GM12892 (cell line): ENCODE data around the gene GDAP2.

ENCODE experiments used
- DNase-seq: peaks from one replicate; pipeline ENCODE4 v3.0.0; 2011; ENCODE audit not compliant: insufficient read length
- FAIRE-seq: peaks from 2 replicates; lab custom pipeline; 2011; peaks lifted over from hg19 to GRCh38; lab: Jason Lieb, UNC
- POLR2A ChIP-seq: IDR thresholded peaks from 2 replicates; pipeline ENCODE4 v1.6.1; 2011; ENCODE audit warnings: low read depth, low read length, control low read depth
- POLR2AphosphoS5 ChIP-seq: IDR thresholded peaks from 2 replicates; pipeline ENCODE4 v1.6.1; 2011; ENCODE audit warnings: low read depth, low read length, control low read depth
- TAF1 ChIP-seq: IDR thresholded peaks from 2 replicates; pipeline ENCODE4 v1.6.1; 2011; ENCODE audit warnings: low read depth, mild to moderate bottlenecking, control low read depth, low read length, borderline replicate concordance

GDAP2 gene

DNA sequence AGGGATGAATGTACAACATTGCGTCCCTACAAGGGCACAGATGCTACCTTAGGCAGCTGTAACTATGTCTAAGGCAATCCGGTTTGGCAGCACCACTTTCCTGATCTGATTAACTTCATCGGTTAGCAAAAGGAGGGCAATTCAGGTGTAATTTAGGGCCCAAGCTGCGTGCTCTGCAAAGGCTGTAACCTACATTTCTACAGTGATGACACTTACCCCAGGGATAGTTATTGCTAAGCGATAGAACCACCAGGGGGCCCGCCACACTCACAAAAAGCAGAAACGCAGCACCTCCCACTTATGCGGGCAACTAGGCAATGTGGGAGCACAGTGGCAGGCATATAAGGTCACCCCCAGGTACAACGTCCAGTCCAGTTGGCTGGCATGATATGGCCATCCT, 113.5 kb downstream of the GDAP2 start:
- DNase-seq (no peak), FAIRE-seq (no peak)
- TF ChIP-seq POLR2A (no peak), TAF1 (no peak), POLR2AphosphoS5 (no peak)

DNA sequence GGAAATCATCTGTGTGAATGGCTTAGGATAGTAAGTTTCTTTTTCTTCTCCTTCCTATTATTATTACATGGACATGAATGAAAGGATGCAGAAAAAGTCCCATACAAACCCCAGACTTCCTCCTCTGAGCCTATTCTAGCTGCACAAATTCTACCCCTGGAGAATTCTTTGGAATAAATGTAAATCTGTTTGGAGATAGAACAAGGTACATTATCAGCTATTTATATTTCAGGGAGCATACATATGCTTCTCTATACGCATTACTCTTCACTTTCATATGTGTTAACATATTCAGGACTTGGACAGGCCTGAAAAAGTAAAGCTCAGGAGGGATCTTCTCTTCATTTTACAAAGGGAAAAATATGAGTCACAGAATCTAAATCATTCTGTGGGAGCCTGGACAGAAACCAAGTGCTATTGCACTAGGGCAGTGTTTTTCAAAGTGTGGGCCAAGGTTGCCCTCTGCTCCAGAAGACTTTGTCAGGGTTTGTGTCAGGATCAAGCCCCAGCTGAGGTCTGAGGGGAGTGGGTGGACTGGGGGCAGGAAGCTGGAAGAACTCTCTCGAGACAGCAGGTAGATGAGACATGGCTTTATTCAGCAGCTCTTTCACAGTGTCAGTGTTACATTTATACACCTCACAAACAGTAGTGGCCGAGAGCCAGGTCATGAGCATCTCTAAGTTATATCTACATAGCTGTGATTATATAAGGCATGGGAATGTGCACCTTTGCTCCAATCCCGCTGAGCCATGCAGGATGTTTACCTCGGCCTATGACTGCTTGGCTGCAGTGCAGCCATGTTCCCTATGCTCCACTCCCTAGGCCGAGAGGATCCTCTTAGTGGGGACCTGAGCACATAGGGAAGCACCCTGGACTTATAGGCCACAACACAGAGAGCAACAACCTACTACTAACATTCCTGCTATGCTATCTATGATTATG, 114.3 kb downstream of the GDAP2 start:
- no peak for FAIRE-seq
- DNase-seq = no peak
- TF ChIP-seq POLR2A = no peak
- no peak for TF ChIP-seq TAF1
- no peak for TF ChIP-seq POLR2AphosphoS5
